HG03159 (cell line): ENCODE data around the gene ADAMTS19.
A peak's percentile ranks its signal among the peaks of the same experiment; 100 is the strongest.

ENCODE experiments used
- ATAC-seq: cut with Tn5 transposase; IDR thresholded peaks from one replicate; pipeline ENCODE4 v1.9.1; 2021; ENCODE audit warnings: mild to moderate bottlenecking, moderate library complexity; ENCODE audit not compliant: unreplicated experiment

ADAMTS19 gene

GRCh38 chr5:129763651-129764050, 303.6 kb downstream of the ADAMTS19 start:
- ATAC-seq: no peak

- ATAC-seq: no peak
Observed at GRCh38 chr5:129766798-129767197, 306.7 kb downstream of the ADAMTS19 start.

- peak; percentile 90 for ATAC-seq
Observed at GRCh38 chr5:129767927-129768380, 307.9 kb downstream of the ADAMTS19 start.

- ATAC-seq: no peak
Observed at GRCh38 chr5:129768735-129769134, 308.6 kb downstream of the ADAMTS19 start.

- ATAC-seq: no peak
Observed at GRCh38 chr5:129770024-129770820, 310.1 kb downstream of the ADAMTS19 start.

- peak; percentile 67 for ATAC-seq
Observed at GRCh38 chr5:129771058-129771838, 311.1 kb downstream of the ADAMTS19 start.

- ATAC-seq: no peak
Observed at GRCh38 chr5:129773376-129773775, 313.3 kb downstream of the ADAMTS19 start.

- no peak for ATAC-seq
Observed at GRCh38 chr5:129781594-129781993, 321.5 kb downstream of the ADAMTS19 start.
